Measurements from ENCODE around the gene VILL. TPM values are rescaled to one million over a fixed set of nuclear protein-coding genes. Genes with fewer than 3 reads are reported as not detected.

VILL gene
- total RNA-seq, 2 experiments from 2014 or later: 13.2 to 23.5 TPM

- CTCF ChIA-PET (ENCODE audit: unreplicated experiment): no interaction called here
Observed at GRCh38 chr3:38043486-38043885, 52.9 kb downstream of the VILL start.

GRCh38 chr3:38046027-38046426, 55.4 kb downstream of the VILL start:
- no peak overlapping the region for H3K4me3 ChIP-seq (ENCODE audit: low read depth, low read length, poor library complexity, severe bottlenecking)
- BruUV-seq (replicated peaks): no TSS peak
- no peaks in the 10 kb centered on the region for H3K9me2 ChIP-seq (ENCODE audit: insufficient read depth, low read length)
- H3K9me3 ChIP-seq (ENCODE audit: low read length): no peaks in the 10 kb centered on the region
- TF ChIP-seq EZH2phosphoT487 (IDR thresholded peaks at IDR 0.05; ENCODE audit: borderline replicate concordance, low read depth, low read length): no peak
- TF ChIP-seq CTCF (conservative IDR thresholded peaks at IDR 0.05; ENCODE audit: low read length): no peak
- no peaks in the 10 kb centered on the region for H3K36me3 ChIP-seq (ENCODE audit: insufficient read depth, low read length)
- H3K4me2 ChIP-seq (ENCODE audit: low read length): no peak overlapping the region
- H2AFZ ChIP-seq (ENCODE audit: low read length): no peak overlapping the region
- intact Hi-C loops (cut with micrococcal nuclease; ENCODE audit: unreplicated experiment): no loop called here
- no peak overlapping the region for H3K27ac ChIP-seq (ENCODE audit: low read depth, low read length, poor library complexity, severe bottlenecking)
- CTCF ChIA-PET (ENCODE audit: unreplicated experiment): no interaction called here
- no peaks in the 10 kb centered on the region for H3K79me2 ChIP-seq (ENCODE audit: insufficient read depth, low read depth, low read length)
- DNase-seq (ENCODE audit: low spot score): no peak
- H4K20me1 ChIP-seq (ENCODE audit: insufficient read depth, low read length): no peaks in the 10 kb centered on the region
- POLR2A ChIA-PET: no interaction called here
- H3K4me1 ChIP-seq (ENCODE audit: insufficient read depth, low read length, poor library complexity, severe bottlenecking): no peaks in the 10 kb centered on the region

More at GRCh38 chr3:38043486-38043885, 52.9 kb downstream of the VILL start:
- intact Hi-C loops (cut with micrococcal nuclease; ENCODE audit: unreplicated experiment): no loop called here
- Histone ChIP-seq H4K20me1 (ENCODE audit: insufficient read depth, low read length) (no peaks in the 10 kb centered on the region), H3K79me2 (ENCODE audit: insufficient read depth, low read depth, low read length) (no peaks in the 10 kb centered on the region), H3K27ac (ENCODE audit: low read depth, low read length, poor library complexity, severe bottlenecking) (no peak overlapping the region), H3K9me2 (ENCODE audit: insufficient read depth, low read length) (no peaks in the 10 kb centered on the region), H3K4me2 (ENCODE audit: low read length) (no peak overlapping the region), H3K4me3 (ENCODE audit: low read depth, low read length, poor library complexity, severe bottlenecking) (no peak overlapping the region), H2AFZ (ENCODE audit: low read length) (no peak overlapping the region), H3K9me3 (ENCODE audit: low read length) (no peaks in the 10 kb centered on the region), H3K4me1 (ENCODE audit: insufficient read depth, low read length, poor library complexity, severe bottlenecking) (peaks cover 8% of the 10 kb centered on the region), H3K36me3 (ENCODE audit: insufficient read depth, low read length) (no peaks in the 10 kb centered on the region)
- no TSS peak for BruUV-seq (replicated peaks)
- no peak for DNase-seq (ENCODE audit: low spot score)
- POLR2A ChIA-PET: interaction anchor here (0.6 kb wide), 1 partner anchor 641 kb away, joined by 4 read pairs; no protein-coding TSS in a partner anchor
- TF ChIP-seq CTCF (conservative IDR thresholded peaks at IDR 0.05; ENCODE audit: low read length): no peak
- no peak for TF ChIP-seq EZH2phosphoT487 (IDR thresholded peaks at IDR 0.05; ENCODE audit: borderline replicate concordance, low read depth, low read length)

GRCh38 chr3:38046821-38047220, 56.2 kb downstream of the VILL start:
- no peak overlapping the region for H3K4me3 ChIP-seq (ENCODE audit: low read depth, low read length, poor library complexity, severe bottlenecking)
- H4K20me1 ChIP-seq (ENCODE audit: insufficient read depth, low read length): no peaks in the 10 kb centered on the region
- H3K4me2 ChIP-seq (ENCODE audit: low read length): no peak overlapping the region
- no peaks in the 10 kb centered on the region for H3K9me3 ChIP-seq (ENCODE audit: low read length)
- CTCF ChIA-PET (ENCODE audit: unreplicated experiment): no interaction called here
- H3K79me2 ChIP-seq (ENCODE audit: insufficient read depth, low read depth, low read length): no peaks in the 10 kb centered on the region
- no peaks in the 10 kb centered on the region for H3K9me2 ChIP-seq (ENCODE audit: insufficient read depth, low read length)
- no peaks in the 10 kb centered on the region for H3K4me1 ChIP-seq (ENCODE audit: insufficient read depth, low read length, poor library complexity, severe bottlenecking)
- no TSS peak for BruUV-seq (replicated peaks)
- intact Hi-C loops (cut with micrococcal nuclease; ENCODE audit: unreplicated experiment): no loop called here
- H3K27ac ChIP-seq (ENCODE audit: low read depth, low read length, poor library complexity, severe bottlenecking): no peak overlapping the region
- POLR2A ChIA-PET: interaction anchor here (0.6 kb wide), 1 partner anchor 666 kb away, joined by 3 read pairs; no protein-coding TSS in a partner anchor
- DNase-seq (ENCODE audit: low spot score): no peak
- H2AFZ ChIP-seq (ENCODE audit: low read length): no peak overlapping the region
- H3K36me3 ChIP-seq (ENCODE audit: insufficient read depth, low read length): no peaks in the 10 kb centered on the region
- TF ChIP-seq EZH2phosphoT487 (IDR thresholded peaks at IDR 0.05; ENCODE audit: borderline replicate concordance, low read depth, low read length) (no peak), CTCF (conservative IDR thresholded peaks at IDR 0.05; ENCODE audit: low read length) (no peak)

Measured in OCI-LY7 (cell line).